GM18868 (cell line): ENCODE data around the gene RPH3AL.

Experiments
- ATAC-seq: cut with Tn5 transposase; IDR thresholded peaks from one replicate; pipeline ENCODE4 v1.9.1; 2021; ENCODE audit warnings: mild to moderate bottlenecking, moderate library complexity; ENCODE audit not compliant: unreplicated experiment

RPH3AL gene

GRCh38 chr17:266219-266618 lies 86.4 kb downstream of the RPH3AL start:
- ATAC-seq = no peak

DNA sequence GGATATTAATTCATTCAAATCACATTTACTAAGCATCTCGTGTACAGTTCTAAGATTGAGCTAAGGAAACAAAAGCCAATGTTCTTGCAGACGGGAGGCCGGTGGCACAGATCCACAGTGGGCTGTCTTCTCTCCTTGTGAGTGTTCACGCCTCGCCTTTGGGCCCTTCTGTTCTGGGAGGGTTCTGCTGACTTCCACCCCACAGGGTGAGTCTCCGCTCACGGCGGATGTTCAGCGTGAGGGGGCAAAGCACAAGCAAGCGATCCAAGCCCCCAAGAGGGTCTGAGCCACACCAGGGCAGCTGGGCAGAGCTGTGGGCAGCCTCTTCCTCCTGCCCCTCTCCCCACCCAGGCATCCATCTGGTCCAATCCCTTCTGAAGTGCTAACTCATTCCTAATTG lies 86.9 kb downstream of the RPH3AL start:
- no peak for ATAC-seq

DNA sequence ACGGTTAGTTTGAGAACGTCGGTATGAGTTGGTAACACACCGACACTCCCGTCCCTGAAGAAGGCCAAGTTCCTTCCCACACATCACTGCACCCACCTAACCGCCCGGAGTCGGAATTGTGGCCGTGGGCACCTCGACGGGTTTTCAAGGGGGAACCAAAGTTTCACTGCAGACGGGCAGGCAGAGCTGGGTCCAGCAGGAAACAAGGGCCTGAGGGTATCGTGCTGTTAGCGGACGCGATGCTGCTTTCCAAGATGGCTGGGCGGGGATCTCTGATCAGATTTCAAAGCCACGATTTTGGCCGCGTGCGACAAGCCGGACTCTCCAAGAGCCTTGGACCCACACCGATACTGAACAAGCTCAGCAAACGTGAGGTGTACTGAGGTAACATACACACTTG lies 88.8 kb downstream of the RPH3AL start:
- ATAC-seq = no peak

- ATAC-seq = no peak
These were observed 89.3 kb downstream of the RPH3AL start for GRCh38 chr17:263271-263670.

DNA sequence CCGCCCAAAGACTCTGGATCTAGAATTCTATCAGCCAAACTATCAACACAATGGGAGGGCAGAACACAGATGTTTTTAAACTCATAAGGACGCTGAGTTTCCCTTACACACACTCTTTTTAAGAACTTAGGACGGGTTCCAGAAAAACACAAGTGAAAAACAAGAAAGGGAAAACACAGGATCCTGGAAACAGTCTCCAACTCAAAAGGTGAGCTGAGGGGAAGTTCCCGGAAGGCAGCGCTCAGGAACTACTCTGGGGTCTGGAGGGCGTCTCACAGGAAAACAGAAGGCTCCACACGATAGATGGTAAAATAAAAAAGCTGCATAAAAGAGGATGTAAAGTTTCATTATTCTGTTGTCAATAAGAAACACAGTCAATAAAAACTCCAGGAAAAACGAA lies 91.0 kb downstream of the RPH3AL start:
- ATAC-seq = no peak

DNA sequence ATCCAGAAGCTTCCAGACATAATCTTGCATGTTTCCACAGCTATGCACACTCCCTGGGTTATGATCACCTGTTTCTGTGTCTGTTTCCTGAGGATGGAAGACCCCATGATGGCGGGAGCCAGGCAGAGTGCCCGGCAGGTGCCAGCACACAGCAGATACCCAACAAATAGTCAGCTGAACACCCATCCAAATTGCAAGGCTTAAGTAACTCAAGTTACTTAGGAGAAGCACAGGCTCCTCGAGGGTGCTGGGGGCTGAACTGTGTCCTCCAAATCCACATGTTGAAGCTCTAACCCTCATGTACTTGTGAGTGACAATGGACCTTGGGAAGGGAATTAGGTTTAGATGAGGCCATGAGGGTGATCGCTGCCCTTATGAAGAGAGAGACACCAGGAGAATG lies 91.7 kb downstream of the RPH3AL start:
- no peak for ATAC-seq

GRCh38 chr17:260031-260791 lies 92.4 kb downstream of the RPH3AL start:
- no peak for ATAC-seq

DNA sequence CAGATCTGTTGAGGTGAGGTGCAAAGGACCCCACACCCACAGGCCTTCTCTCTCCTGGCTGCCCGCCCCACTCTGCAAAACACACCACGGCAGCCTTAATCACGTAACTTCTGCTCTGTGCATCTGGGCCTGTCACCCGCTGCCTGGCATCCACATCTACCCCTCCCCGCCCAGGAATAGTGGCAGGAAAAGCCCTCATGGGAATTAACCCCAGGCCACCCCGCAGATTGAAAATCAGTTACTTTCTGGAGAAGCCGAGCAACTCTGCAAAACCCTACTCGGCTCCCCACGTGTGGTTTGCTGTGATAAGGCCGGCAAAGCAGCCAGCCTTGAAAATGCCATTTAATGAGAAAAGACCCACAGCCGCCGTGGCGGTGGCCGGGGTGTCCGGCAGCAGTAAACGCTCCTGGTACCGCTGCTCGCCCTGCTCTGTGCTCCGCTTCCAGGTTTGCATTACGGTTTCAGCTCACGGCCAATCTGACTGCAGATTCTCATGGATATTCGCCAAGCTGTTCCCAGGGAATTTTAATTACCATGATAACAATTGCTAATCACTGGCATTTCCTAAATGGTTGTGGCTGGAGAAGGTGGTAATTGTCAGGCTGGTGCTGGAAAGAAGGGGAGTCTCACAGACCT lies 93.1 kb downstream of the RPH3AL start:
- ATAC-seq = no peak

- ATAC-seq = no peak
These were observed 93.7 kb downstream of the RPH3AL start for GRCh38 chr17:258906-259305.

GRCh38 chr17:258045-258734 lies 94.4 kb downstream of the RPH3AL start:
- no peak for ATAC-seq

DNA sequence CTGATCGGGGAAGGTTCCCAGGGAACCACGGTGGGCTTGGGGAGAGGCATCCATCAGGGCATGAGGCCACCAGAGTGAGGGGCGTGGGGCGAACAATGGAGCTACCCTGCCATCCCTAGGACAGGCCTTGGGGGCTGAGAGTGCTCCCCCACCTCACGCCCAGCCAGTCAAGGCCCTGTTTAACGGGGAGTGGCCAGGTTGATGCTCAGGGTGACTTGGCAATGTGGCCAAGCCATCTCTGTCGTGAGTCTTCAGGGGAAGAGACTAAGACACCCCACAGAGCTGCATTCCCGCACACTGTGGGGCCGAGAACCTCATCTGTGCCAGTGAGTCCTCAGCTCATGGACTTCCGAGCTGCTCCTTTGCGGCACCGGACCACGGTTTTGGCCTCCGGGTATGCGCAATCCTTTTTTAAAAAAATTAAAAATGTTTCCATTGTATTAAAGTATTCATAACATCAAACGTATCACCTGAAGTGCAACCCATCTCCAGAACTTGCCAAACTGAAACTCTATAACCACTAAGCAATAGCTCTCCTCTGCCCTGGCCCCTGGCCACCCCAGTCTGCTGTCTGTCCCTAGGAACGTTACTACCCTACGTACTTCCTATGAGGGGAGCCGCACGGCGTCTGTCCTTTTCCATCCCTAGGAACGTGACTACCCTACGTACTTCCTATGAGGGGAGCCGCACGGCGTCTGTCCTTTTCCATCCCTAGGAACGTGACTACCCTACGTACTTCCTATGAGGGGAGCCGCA lies 99.3 kb downstream of the RPH3AL start:
- ATAC-seq = no peak

DNA sequence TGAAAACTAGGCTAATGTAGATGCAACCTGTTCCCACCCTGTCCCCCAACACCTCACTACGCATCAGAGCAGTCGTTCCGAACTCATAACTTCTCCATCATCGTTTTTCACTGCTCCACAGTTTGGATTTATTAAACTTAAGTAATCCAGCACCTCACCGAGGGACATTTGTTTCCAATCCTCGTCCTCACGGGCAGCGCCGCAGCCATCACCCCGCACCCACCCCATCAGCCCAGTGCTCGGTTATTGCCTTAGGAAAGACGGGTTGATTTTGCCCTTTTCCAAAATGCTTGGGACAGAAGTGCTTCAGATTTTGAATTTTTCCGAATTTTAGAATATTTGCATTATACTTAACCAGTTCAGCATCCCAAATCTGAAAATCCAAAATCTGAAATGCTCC lies 100.2 kb downstream of the RPH3AL start:
- no peak for ATAC-seq

DNA sequence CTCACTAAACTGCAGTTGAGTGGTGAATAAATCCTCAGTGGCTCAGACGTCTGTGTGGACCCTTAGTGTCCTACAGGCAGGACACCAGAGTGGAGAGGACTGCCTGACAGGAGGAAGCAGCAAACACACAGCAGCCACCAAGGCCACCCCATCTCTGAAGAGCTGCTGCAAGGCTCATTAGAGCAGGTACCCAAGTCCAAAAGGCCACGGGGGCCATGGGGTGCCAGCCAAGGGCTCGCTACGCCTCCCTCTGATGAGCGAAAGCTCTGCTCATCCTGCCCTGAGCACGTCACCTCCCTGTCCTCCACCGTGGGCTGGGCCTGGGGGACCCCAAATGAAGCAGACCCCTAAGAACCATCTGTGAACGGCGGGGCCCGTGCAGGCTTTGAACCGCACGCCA lies 101.1 kb downstream of the RPH3AL start:
- no peak for ATAC-seq

DNA sequence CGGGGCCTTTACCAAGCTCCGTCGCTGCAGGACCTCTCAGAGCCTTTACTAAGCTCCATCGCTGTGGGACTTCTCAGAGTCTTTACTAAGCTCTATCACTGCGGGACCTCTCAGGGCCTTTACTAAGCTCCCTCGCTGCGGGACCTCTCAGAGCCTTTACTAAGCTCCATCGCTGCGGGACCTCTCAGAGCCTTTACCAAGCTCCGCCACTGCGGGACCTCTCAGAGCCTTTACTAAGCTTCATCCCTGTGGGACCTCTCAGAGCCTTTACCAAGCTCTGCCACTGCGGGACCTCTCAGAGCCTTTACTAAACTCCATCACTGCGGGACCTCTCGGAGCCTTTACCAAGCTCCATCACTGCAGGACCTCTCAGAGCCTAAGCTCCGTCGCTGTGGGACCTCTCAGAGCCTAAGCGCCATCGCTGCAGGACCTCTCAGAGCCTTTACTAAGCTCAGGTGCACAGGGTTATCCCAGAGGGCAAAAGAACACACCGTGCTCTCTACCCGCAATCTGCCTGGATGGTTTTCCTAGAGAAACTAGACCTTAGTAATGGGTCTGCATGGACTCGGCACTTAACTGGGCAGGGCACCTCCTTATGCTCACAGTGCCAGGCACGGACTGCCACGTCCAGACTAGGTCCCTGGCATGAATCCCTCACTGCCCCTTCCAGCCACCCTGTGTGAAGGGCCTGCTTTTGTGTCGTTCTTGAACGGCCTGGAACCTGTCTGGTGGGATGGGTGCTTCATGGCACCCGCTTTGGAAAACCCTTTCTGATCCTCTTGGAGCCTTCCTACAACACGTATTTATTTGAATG lies 101.9 kb downstream of the RPH3AL start:
- ATAC-seq = no peak

DNA sequence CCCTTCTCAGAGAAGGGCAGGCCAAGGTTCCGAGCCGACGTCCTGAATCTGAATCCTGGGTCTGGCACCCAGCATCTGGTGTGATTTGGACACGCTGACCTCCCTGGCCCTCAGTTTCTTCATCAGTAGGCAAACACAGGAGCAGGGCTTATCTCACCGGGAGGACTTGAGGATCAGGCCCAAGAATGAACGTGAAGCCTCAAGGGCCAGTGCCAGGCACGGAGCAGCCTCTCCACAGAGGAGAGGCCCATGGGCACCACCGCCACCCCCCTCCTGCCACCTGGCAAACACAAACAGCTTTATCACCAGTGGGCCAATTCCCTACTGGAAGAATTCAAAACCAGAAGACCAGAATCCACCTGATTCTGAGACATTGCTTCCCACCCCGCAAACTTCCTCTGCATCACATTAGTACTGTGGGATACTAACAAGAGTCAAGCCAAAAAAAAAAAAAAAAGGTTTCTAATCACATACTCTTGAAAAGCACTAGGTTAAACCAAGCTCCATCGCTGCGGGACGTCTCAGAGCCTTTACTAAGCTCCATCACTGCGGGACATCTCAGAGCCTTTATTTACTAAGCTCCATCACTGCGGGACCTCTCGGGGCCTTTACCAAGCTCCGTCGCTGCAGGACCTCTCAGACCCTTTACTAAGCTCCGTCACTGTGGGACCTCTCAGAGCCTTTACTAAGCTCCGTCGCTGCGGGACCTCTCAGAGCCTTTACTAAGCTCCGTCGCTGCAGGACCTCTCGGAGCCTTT lies 103.2 kb downstream of the RPH3AL start:
- no peak for ATAC-seq

- ATAC-seq = no peak
These were observed 104.0 kb downstream of the RPH3AL start for GRCh38 chr17:248337-249235.

GRCh38 chr17:247767-248166 lies 104.8 kb downstream of the RPH3AL start:
- no peak for ATAC-seq

GRCh38 chr17:246851-247421 lies 105.7 kb downstream of the RPH3AL start:
- ATAC-seq = no peak
